Chondrocyte (in vitro differentiated cells): ENCODE results near the gene ZDHHC14. TPM values are rescaled to one million over a fixed set of nuclear protein-coding genes. Genes with fewer than 3 reads are reported as not detected.

Experiments used
- DNase-seq: peaks from one replicate; pipeline ENCODE4 v3.0.0; 2021; ENCODE audit warnings: mixed read lengths, low spot score
- H3K27ac Mint-ChIP-seq: one replicate; pipeline ENCODE4 v1.8.0; 2021; ENCODE audit warnings: mild to moderate bottlenecking, moderate library complexity, mixed read lengths; ENCODE audit not compliant: unreplicated experiment
- H3K27me3 Mint-ChIP-seq: 2 replicates; pipeline ENCODE4 v1.8.0; 2021; ENCODE audit warnings: low read depth, mixed read lengths
- H3K36me3 Mint-ChIP-seq: 2 replicates; pipeline ENCODE4 v1.8.0; 2021; ENCODE audit warnings: low read depth, mixed read lengths
- H3K4me1 Mint-ChIP-seq: 2 replicates; pipeline ENCODE4 v1.8.0; 2021; ENCODE audit warnings: low read depth, mild to moderate bottlenecking, mixed read lengths
- H3K4me3 Mint-ChIP-seq: one replicate; pipeline ENCODE4 v1.8.0; 2021; ENCODE audit warnings: mild to moderate bottlenecking, moderate library complexity, mixed read lengths; ENCODE audit not compliant: unreplicated experiment
- H3K9me3 Mint-ChIP-seq: 2 replicates; pipeline ENCODE4 v1.8.0; 2021; ENCODE audit warnings: low read depth, mixed read lengths
- total RNA-seq: library from RNA; stranded (reverse); gene quantifications from 3 replicates; pipeline ENCODE4 v1.2.1, GENCODE V29; 2021
- TF ChIP-seq, protein P1 (sequence below): fragments of 200-600 bp; sonication (generic); IDR thresholded peaks from 2 replicates; pipeline ENCODE4 v1.5.0; 2021; ENCODE audit warnings: antibody characterized with exemption, mild to moderate bottlenecking, moderate library complexity

ZDHHC14 gene
- total RNA-seq, 1 donor from 2014 or later: 8.4 TPM

GRCh38 chr6:157606516-157606915 lies 225.5 kb downstream of the ZDHHC14 start:
- H3K27me3 Mint-ChIP-seq: no peaks in the 10 kb centered on the region
- H3K4me1 Mint-ChIP-seq: peaks cover 3% of the 10 kb centered on the region

GRCh38 chr6:157607317-157608109 lies 226.5 kb downstream of the ZDHHC14 start:
- Mint-ChIP-seq H3K4me1 (peaks cover 3% of the 10 kb centered on the region), H3K27me3 (no peaks in the 10 kb centered on the region), H3K36me3 (no peaks in the 10 kb centered on the region), H3K4me3 (no peak overlapping the region), H3K27ac (no peak overlapping the region), H3K9me3 (no peaks in the 10 kb centered on the region)
- TF ChIP-seq, protein P1, sequence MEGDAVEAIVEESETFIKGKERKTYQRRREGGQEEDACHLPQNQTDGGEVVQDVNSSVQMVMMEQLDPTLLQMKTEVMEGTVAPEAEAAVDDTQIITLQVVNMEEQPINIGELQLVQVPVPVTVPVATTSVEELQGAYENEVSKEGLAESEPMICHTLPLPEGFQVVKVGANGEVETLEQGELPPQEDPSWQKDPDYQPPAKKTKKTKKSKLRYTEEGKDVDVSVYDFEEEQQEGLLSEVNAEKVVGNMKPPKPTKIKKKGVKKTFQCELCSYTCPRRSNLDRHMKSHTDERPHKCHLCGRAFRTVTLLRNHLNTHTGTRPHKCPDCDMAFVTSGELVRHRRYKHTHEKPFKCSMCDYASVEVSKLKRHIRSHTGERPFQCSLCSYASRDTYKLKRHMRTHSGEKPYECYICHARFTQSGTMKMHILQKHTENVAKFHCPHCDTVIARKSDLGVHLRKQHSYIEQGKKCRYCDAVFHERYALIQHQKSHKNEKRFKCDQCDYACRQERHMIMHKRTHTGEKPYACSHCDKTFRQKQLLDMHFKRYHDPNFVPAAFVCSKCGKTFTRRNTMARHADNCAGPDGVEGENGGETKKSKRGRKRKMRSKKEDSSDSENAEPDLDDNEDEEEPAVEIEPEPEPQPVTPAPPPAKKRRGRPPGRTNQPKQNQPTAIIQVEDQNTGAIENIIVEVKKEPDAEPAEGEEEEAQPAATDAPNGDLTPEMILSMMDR: no peak
- no peak for DNase-seq

More at GRCh38 chr6:157606516-157606915, 225.5 kb downstream of the ZDHHC14 start:
- TF ChIP-seq, protein P1: no peak
- Mint-ChIP-seq H3K36me3 (no peaks in the 10 kb centered on the region), H3K9me3 (no peaks in the 10 kb centered on the region), H3K27ac (no peak overlapping the region), H3K4me3 (no peak overlapping the region)
- no peak for DNase-seq

DNA sequence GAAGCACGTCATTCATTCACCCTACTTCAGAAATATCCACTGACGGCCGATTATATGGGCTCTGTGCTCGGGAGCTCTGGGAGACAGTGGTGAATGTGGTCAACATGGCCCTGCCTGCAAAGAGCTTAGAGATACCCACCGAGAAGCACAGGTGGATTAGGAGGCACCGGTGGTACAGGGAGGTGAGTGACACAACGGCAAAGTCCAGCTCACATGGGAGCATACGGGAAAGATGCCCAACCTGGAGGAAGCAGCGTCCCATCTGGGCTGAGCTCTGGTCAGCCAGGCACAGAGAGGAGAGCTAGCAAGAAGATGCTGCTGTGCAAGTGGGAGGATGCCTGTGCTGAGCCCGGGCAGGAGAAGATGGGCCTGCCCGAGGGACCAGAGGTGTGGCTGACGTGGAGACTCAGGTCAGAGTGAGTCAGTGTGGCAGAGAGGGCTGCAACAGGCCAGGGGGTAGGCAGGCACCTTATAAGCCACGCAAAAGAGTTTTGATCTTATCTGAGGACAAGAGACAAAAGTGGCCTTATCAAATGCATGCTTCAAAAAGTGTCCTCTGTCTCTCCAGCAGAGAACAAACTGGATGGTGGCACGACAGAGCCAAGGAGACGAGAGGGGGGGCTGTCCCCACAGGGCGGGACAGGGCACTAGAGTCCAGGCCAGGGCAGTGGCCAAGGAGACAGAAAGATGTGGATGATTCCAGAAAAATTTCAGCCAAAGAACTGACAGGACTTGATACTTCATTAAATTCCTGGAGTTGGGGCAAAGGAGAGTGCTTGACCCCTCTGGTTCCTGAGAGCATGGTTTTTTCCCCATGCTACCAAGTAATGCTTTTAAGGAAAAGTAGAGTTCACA lies 227.5 kb downstream of the ZDHHC14 start:
- Mint-ChIP-seq H3K9me3 (no peaks in the 10 kb centered on the region), H3K36me3 (no peaks in the 10 kb centered on the region), H3K4me3 (no peak overlapping the region), H3K27ac (no peak overlapping the region), H3K27me3 (no peaks in the 10 kb centered on the region), H3K4me1 (peaks cover 12% of the 10 kb centered on the region)
- no peak for DNase-seq
- TF ChIP-seq, protein P1: no peak

DNA sequence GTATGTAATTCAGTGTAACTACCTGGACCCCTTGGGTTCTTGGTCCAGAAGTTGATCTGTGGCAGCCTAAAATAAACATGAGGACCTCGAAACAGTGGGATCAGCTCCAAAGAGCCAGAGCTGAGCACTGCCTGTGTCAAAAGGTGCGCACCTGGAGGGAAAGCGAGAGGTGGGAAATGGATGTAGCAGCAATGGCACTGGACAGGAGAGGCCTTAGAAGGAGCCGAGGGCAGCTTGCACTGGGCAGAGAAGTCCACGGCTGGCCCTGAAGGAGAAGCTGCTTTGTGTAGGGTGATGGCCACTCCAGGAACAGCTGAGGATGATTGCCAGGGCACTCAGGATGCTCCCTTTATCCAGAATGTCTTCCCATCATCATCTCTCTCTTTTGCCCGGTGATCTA lies 228.1 kb downstream of the ZDHHC14 start:
- DNase-seq: no peak
- TF ChIP-seq, protein P1: no peak
- H3K9me3 Mint-ChIP-seq: no peaks in the 10 kb centered on the region
- no peak overlapping the region for H3K4me3 Mint-ChIP-seq
- peaks cover 12% of the 10 kb centered on the region for H3K4me1 Mint-ChIP-seq
- H3K27ac Mint-ChIP-seq: no peak overlapping the region
- H3K27me3 Mint-ChIP-seq: no peaks in the 10 kb centered on the region
- no peaks in the 10 kb centered on the region for H3K36me3 Mint-ChIP-seq

GRCh38 chr6:157609556-157609955 lies 228.6 kb downstream of the ZDHHC14 start:
- TF ChIP-seq, protein P1: no peak
- no peaks in the 10 kb centered on the region for H3K27me3 Mint-ChIP-seq
- H3K27ac Mint-ChIP-seq: no peak overlapping the region
- no peaks in the 10 kb centered on the region for H3K36me3 Mint-ChIP-seq
- H3K9me3 Mint-ChIP-seq: no peaks in the 10 kb centered on the region
- H3K4me1 Mint-ChIP-seq: peaks cover 12% of the 10 kb centered on the region
- no peak for DNase-seq
- H3K4me3 Mint-ChIP-seq: no peak overlapping the region
